ENCODE data around the gene AGBL5.
"Not testable (repeated sequence)": the region's sequence is repeated elsewhere in the genome, so short reads cannot be mapped to it uniquely, and the experiment has no call there.

The AGBL5 gene

GRCh38 chr2:27051902-27052645 lies 606 bp downstream of the AGBL5 start:
- no peak for DNase-seq (ENCODE audit: low read depth)

- DNase-seq (ENCODE audit: low read depth): no peak
Measured at GRCh38 chr2:27053321-27053720, 1.9 kb downstream of the AGBL5 start.

- DNase-seq (ENCODE audit: low read depth): no peak
Measured at GRCh38 chr2:27053776-27054175, 2.3 kb downstream of the AGBL5 start.

- DNase-seq (ENCODE audit: low read depth): no peak
Measured at GRCh38 chr2:27054721-27055120, 3.3 kb downstream of the AGBL5 start.

GRCh38 chr2:27057184-27057583 lies 5.7 kb downstream of the AGBL5 start:
- no peak for DNase-seq (ENCODE audit: low read depth)

- no peak for DNase-seq (ENCODE audit: low read depth)
Measured at GRCh38 chr2:27058210-27058609, 6.7 kb downstream of the AGBL5 start.

- DNase-seq (ENCODE audit: low read depth): no peak
Measured at GRCh38 chr2:27059141-27059820, 7.8 kb downstream of the AGBL5 start.

- DNase-seq (ENCODE audit: low read depth): no peak
Measured at GRCh38 chr2:27060323-27060722, 8.9 kb downstream of the AGBL5 start.

GRCh38 chr2:27065128-27065527 lies 13.7 kb downstream of the AGBL5 start:
- DNase-seq (ENCODE audit: low read depth): no peak

- no peak for DNase-seq (ENCODE audit: low read depth)
Measured at GRCh38 chr2:27067385-27067784, 15.9 kb downstream of the AGBL5 start.

GRCh38 chr2:27069436-27069835 lies 18.0 kb downstream of the AGBL5 start:
- no peak for DNase-seq (ENCODE audit: low read depth)

GRCh38 chr2:27069961-27070618 lies 18.6 kb downstream of the AGBL5 start:
- no peak for DNase-seq (ENCODE audit: low read depth)

GRCh38 chr2:27070653-27071276 lies 19.3 kb downstream of the AGBL5 start:
- DNase-seq (ENCODE audit: low read depth): no peak

- DNase-seq (ENCODE audit: low read depth): peak; percentile 79
Measured at GRCh38 chr2:27071277-27071989, 20.0 kb downstream of the AGBL5 start, which contains the start of gene OST4. TSS of gene OST4 (minus strand) at chr2:27071654.

GRCh38 chr2:27071990-27072830 lies 20.7 kb downstream of the AGBL5 start:
- no peak for DNase-seq (ENCODE audit: low read depth)

- no peak for DNase-seq (ENCODE audit: low read depth)
Measured at GRCh38 chr2:27072920-27073319, 21.5 kb downstream of the AGBL5 start.

GRCh38 chr2:27073782-27074181 lies 22.3 kb downstream of the AGBL5 start:
- DNase-seq (ENCODE audit: low read depth): no peak

GRCh38 chr2:27074738-27075565 lies 23.5 kb downstream of the AGBL5 start:
- DNase-seq (ENCODE audit: low read depth): no peak

GRCh38 chr2:27075566-27075871 lies 24.1 kb downstream of the AGBL5 start:
- DNase-seq (ENCODE audit: low read depth): not testable (repeated sequence)

- DNase-seq (ENCODE audit: low read depth): no peak
Measured at GRCh38 chr2:27076323-27076722, 24.9 kb downstream of the AGBL5 start.

All from T follicular helper cell (primary cell).